ENCODE measurements around the gene ADAMTSL3.
A peak's percentile ranks its signal among the peaks of the same experiment; 100 is the strongest.
"Not testable (repeated sequence)": the region's sequence is repeated elsewhere in the genome, so short reads cannot be mapped to it uniquely, and the experiment has no call there.

The ADAMTSL3 gene

DNA sequence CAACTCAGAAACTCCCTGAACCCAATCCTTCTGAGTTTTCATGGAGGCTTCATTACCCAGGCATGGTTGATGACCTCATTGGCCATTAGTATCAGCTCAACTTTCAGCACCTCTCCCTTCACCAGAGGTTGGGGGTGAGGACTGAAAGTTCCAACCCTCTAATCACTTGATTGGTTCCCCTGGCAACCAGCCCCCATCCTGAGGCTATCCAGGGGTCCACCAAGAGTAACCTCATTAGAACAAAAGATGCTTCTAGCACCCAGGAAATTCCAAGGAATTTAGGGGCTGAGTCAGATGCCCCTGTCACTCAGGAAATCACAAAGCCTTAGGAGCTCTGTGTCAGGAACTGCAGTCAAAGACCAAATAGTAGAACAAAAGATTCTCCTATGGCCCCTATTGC, 43.8 kb downstream of the ADAMTSL3 start:
- DNase-seq (ENCODE audit: low spot score) = no peak

DNA sequence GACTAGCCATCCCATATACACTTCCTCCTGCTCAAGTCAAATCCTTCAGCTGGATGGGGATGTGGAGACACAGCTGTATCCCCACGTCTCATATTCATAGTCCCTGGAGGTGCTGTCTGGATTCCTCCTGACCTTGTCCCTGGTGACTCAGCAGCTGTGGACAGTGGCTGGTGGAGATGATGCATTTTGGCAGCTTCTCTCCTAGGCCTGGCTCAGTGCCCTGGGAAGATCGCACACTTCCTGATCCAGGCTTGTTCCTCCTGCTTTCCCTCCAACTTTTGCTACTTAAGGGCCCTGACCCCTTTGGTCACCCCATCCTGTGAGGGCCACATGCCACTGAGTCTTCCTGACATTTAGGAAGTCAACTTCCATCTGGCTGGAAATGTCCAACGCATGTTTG, 44.4 kb downstream of the ADAMTSL3 start:
- FAIRE-seq = peak; percentile 78
- peak; percentile 84 for DNase-seq (ENCODE audit: low spot score)

More for the DNA sequence above, 43.8 kb downstream of the ADAMTSL3 start:
- FAIRE-seq = no peak

DNA sequence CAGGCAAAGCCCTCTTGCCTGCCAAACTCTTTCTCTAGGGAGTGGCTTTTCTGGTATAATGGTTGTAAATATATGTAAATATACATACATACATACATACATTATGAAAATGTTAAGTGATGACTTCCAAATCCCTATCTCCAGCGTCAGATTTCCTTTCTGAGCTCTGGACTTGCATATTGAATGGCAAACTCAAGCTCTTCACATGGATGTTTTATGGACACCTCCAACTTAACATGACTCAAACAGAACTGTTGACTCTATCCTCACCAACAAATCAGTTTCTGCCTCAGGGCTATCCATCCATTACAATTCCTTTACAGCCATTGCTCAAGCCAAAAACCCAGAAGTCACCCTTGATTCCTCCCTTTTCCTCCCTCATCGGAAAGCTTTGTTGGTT, 45.1 kb downstream of the ADAMTSL3 start:
- no peak for FAIRE-seq

DNA sequence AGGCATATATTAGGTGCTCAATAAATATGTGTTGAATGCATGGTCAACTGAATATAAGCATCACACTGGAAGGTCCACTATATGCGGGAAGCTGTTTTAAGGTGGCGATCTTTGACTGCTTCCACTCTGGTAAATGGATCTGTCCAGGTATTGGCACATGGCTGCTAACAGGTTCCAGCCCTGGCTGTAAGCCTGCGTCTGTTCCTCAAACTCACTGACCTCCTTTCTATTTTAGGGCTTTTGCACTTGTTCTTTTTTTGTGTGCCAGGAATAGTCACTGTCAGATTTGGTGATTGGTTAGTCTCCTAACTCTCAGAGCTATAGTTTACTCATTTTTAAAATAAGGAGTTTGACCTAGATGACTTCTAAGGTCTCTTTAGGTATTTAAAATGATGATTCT, 46.2 kb downstream of the ADAMTSL3 start:
- DNase-seq (ENCODE audit: low spot score) (no peak), FAIRE-seq (no peak)

More for the DNA sequence above, 45.1 kb downstream of the ADAMTSL3 start:
- no peak for DNase-seq (ENCODE audit: low spot score)

DNA sequence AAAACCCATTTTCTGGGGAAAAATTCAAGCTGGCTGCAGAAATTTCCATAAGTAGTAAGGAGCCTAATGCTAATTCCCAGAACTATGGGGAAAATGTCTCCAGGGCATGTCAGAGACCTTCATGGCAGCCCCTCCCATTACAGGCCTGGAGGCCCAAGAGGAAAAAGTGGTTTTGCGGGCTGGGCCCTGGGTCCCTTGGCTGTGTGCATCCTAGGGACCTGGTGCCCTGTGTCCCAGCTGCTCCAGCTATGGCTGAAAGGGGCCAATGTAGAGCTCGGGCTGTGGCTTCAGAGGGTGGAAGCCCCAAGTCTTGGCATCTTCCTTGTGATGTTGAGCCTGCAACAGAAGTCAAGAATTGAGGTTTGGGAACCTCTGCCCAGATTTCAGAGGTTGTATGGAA, 48.4 kb downstream of the ADAMTSL3 start:
- not testable (repeated sequence) for DNase-seq (ENCODE audit: low spot score); FAIRE-seq

DNA sequence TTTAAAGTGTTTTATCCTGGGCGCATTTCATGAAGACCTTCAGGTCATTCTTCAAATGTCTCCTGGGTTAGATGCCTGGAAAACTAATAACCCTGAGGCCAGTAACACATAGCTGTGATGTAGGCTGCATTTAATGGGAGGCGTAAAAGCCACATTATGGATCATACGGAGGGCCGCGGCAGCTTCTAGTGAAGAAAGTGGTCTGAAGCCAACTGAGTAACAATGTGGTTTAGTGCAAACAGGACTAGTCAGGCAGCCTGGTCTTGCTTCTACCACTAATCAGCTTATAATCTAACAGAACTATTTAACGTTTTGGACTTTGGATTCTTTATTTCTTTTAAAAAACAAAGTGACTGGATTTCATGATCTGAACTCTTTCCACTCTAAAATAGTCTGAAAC, 54.4 kb downstream of the ADAMTSL3 start:
- FAIRE-seq = no peak
- no peak for DNase-seq (ENCODE audit: low spot score)

DNA sequence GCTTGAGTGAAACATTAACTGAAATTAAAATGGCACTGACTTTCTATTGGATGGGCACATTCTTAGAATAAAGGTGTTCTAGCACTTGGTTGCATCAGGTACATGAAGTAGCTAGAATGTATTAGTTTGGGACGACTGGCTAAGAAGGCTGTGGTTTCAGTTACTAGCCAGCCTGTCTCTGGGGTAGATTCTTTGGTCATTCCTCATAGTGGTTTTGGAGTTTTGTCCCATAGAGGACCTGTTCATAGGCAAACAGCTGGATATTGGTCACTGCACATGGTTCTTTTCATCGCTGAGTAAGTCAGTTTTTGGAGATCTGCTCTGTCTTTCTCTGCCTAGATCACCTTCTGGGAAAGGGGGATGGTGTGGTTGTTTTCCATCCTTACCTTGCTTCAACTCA, 55.3 kb downstream of the ADAMTSL3 start:
- peak; percentile 67 for DNase-seq (ENCODE audit: low spot score)
- FAIRE-seq = no peak

DNA sequence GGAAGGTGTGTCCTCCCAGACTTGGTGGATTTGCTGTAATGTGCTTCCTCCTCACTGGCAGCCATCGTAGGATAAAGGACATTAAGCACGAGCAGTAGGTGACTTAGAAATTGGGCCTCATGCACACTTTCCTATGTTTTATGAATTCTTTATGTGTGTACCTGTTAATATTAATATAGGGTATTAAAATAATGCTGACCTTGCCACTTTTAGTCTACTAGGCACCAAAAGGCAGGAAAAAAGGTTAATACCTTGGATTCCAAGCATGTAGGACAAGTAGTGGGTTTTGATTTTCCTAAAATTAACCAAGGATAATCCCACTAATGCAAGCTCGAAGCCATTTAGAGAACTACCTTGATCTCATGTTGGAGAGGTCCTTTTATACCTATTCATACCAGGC, 55.9 kb downstream of the ADAMTSL3 start:
- DNase-seq (ENCODE audit: low spot score) (no peak), FAIRE-seq (no peak)

DNA sequence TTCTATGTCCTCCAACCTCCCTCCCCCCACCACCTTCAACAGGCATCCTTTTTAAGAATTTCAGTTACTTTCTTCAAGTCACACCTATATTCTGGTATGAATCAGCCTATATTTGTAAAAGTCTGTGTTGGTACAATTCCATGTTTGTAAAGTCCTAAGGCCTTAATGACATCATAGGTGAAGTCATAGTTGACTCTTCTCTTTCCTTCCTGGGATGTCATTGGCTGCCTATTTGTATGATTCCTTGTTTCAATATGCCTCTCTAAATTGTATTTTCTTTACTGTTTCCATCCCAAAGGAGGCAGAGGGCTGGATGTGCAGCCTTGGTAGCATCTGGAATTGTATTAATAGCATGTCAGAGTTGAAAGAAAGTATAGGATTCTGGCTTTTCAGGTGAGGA, 56.5 kb downstream of the ADAMTSL3 start:
- DNase-seq (ENCODE audit: low spot score) (no peak), FAIRE-seq (no peak)

DNA sequence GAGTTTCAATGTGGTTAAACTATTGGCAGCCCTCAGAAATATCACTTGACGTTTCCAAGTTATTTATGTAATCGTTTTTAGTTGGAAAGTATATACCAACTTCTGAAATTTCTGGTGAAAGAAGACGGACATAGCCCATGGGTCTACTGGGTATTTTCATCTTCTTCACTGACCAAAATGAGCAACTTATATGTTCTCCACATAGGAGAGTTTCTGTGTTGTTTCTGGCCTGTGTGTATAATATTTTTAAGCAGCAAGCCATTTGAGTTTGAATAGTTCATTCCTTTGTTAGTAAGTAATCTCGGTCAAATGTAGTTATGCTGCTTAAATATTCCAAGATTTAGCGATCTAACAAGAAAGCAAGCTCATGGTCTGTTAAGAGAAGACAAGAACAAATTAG, 57.3 kb downstream of the ADAMTSL3 start:
- no peak for DNase-seq (ENCODE audit: low spot score)
- no peak for FAIRE-seq

DNA sequence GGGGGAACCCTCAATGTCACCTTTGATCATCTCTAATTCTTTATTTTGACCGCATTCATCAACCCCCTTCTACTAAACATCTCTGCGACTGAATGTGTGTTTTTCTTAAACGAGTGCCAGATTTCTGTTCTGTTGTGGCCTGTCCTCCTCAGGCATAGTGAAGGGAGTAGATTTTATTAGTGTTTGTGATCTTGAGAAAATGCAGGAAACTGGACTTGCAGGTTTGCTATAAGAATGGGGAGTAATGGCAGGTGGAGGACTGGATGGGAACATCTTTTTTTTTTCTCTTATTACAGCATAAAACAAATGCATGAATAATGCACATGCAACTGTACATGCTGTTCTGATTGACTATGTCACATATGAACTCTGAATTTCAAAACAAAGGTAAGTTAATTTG, 59.3 kb downstream of the ADAMTSL3 start:
- FAIRE-seq = no peak
- no peak for DNase-seq (ENCODE audit: low spot score)

DNA sequence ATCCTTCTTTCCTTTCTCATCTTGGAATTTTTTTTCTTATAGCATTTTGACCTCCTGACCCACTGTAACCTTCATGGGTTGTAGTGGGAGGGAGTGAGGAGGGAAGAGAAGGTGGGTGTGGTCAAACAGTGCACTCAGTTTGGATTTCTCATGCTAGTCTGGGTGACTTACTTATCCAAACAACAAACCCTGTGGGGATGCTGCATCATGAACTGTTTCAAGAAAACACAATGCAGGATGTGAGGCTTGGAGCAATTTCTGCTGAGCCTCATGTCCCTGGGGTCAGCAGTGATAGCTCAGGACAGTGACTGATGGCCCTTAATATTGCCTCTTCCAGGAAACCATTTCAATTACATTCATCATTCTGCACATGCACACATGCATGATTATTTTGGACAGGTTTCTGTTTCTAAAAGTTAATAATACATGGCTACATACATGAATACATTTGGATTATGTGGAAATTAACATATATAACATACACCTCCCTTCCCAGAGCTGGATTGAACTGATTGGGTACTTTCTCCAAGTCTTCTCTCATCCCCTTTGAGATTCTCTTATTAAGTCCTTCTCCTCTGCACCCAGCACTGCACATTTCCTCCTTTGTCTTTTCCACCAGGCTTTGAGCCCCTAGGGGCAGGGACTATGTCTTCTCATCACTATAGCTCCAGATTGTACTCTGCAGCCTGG, 61.2 kb downstream of the ADAMTSL3 start:
- no peak for DNase-seq (ENCODE audit: low spot score)
- no peak for FAIRE-seq

DNA sequence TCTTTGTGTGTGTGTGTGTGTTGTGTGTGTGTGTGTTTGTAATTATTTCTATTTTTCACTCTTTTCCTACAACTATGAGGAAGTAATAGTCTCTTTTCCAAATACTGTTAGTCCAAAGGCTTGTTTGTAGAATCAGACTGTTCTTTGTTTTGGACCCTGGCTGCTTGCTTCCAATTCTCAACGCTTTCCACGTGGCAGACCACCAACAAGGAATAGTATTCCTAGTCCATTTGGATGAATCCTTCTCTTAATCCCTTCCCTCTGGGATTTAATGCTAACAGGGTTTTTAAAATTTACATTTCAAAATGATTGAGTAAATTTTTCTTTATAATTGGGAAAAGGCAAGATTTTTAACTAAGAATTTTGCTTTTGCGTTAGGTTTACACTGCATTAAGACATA, 62.7 kb downstream of the ADAMTSL3 start:
- DNase-seq (ENCODE audit: low spot score) = no peak
- FAIRE-seq = no peak

DNA sequence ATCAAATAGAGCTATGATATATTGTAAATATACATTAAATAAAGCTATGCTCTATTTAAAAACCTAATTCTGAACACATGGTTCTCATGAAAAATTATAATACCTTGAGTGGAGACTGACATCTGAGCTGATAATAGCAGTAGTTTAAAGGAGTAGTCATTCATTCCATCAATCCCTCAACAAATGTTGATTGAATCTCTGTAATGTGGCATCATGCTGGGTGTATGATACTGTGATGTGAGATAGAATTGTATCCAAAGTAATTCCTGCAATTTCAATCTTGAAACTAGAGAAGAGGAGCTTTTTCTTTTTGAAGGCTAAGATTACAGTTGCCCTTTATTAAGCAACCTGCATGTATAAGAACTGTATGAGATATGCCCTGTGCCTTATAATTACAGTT, 63.1 kb downstream of the ADAMTSL3 start:
- no peak for FAIRE-seq
- no peak for DNase-seq (ENCODE audit: low spot score)

DNA sequence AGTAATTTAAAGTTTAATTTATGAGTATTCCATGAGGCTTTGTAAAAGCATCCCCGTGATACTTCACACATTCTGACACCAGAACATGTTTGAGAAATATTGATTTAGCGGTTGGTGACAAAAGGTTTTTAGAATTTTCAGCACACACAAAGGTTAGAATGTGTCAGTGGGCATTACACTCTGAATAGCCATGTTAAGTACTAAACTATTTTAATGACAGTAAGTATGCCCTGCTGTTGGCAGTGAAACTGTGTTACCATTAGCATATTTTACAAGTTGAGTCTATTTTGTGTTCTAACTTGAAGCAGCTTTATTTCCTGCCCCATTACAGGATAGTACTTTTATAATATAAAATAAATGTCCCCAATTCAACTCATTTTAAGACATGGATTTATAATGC, 66.5 kb downstream of the ADAMTSL3 start:
- no peak for DNase-seq (ENCODE audit: low spot score)
- FAIRE-seq = no peak

DNA sequence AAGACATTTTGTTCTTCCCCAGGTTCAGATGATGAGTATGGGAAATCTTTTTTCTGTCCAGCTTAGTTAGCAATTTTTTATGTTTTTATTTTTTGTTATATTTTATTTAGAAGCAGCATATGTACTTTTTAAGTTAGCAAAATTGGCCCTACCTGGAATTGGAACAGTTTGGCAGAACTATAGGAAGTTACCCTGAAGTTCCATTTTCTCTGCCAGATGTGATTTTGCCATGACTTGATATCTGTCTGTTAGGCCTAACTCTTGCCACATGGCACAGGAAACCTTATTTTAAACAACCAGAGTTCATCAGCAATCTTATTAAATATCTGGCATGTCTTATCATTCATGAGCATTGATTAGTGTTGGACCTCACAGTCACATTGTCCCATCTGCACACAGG, 67.1 kb downstream of the ADAMTSL3 start:
- DNase-seq (ENCODE audit: low spot score) = no peak
- no peak for FAIRE-seq

DNA sequence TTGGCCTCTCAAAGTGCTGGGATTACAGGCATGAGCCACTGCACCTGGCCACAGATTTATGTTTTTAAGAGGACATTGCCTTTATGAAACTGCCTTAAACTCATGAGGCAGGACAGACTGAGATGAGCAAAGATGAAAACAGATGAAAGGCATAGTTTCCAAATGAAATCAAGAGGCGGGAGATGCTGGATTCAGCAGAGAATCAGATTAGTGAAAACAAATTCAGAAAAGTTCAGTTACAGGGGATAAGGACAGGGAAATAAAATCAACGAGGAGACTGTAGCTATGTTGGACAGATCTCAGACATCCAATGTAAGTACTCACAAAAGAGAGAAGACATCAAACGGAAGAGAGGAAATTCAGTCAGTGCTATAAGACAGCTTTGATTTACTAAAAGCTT, 68.1 kb downstream of the ADAMTSL3 start:
- no peak for FAIRE-seq
- no peak for DNase-seq (ENCODE audit: low spot score)

DNA sequence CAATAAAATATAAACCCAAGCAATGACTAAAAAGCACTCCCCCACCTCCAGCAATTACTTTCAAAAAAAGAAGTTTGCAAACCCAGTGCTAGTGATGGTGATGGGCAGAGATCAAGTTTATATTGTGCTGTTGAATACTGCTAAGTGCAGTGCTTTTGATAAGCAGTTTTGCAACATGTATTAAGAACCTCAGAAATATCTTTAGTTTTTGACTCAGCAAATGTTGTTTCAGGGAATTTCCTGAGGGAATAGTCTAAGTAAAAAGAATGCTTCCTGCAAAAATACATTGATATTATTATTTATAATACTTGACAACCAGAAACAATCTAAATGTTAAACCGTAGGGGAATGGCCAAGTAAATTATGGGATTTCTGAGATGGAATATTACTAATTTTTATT, 69.3 kb downstream of the ADAMTSL3 start:
- no peak for DNase-seq (ENCODE audit: low spot score)
- no peak for FAIRE-seq

DNA sequence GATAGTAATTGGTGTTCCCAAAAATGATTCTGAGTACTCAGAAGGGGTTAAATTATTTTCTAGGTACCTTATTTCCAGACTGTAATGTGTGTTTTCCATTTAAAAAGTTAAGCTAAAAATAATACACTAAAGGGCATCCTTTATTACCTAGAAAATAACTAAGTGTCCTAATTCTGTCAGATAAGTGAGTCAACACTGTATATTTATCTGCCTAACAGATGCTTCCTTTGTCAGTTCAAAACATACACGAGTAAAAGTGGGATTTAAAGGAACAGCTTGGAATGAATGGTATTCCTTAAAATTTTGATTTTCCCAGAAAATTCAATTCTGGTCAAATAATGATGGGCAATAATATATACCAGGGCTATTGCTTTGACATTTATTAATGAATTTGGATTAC, 78.3 kb downstream of the ADAMTSL3 start:
- DNase-seq (ENCODE audit: low spot score) (no peak), FAIRE-seq (no peak)

DNA sequence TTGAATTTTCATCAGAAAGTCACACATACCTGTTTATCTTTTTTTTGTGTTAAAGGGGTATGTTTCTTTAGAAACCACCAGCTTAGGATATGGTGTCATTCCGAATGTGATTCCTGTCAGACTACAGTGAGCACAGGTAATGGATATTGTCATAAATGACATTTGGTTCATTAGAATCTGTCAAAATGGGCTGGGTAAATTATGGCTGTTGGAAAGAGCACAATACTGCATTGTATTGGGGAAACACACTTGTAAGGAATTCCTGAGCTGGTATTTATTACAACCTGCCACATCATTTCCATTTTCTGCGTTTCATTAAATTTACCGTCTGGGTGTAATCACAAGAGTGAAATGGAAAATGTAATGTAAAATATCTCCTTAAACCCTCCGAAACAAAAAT, 78.8 kb downstream of the ADAMTSL3 start:
- peak; percentile 17 for DNase-seq (ENCODE audit: low spot score)
- FAIRE-seq = no peak

DNA sequence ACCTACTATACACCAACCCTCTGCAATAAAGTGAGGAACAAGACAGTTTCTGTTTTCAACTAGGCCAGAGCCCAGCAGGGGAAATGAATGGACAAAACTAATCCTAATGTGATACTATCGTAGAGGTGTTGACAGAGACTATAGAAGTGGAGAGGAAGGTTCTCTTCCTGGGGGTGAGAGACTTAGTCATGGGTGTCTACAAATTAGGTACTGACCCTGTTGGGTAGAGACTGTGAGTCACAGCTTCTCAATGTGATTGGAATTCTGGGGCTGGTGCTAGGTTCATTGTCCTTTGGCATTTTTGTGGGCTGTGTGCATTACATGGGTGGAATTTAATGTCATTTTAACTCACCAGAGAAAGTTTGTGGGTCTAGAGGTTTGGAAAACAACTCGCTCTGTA, 79.3 kb downstream of the ADAMTSL3 start:
- DNase-seq (ENCODE audit: low spot score) = peak; percentile 87
- FAIRE-seq = peak; percentile 91

DNA sequence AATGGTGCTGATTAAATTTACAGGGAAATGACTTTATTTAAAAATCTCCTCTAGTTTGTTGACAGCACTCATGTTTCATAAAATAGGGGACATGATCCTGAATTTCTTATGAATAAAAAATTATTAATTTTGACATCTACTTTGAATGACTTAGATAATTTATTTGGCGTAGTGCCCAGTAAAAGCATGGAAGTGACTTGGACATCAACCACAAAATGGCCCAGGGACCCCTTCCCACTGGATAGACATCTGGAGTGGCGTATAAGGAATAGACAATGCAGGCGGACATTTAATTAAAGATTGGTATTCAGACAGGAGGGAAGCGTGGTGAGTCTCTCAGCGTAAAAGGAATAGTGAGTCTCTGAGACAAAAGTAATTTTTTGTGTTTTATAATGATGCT, 79.8 kb downstream of the ADAMTSL3 start:
- FAIRE-seq (no peak), DNase-seq (ENCODE audit: low spot score) (peak; percentile 44)

DNA sequence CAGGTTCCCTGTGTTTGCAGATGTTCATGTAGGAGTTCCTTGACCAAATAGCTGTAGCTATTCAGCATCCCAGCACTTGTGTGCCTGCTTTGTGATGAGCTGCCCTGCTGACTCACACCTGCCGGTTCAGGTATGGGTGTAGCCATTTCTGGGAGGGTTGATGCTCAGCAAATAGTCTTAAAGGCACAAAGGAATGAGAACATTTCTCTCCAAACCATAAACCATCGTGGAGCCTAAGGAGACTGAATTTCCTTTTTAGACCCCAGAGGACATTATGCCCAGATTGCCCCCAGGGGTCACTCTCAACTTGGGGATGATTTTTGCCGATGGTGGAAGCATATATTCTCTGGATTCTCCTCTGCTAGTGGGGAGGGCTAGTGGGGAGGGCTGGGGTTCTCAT, 80.6 kb downstream of the ADAMTSL3 start:
- peak; percentile 58 for DNase-seq (ENCODE audit: low spot score)
- FAIRE-seq = peak; percentile 82

DNA sequence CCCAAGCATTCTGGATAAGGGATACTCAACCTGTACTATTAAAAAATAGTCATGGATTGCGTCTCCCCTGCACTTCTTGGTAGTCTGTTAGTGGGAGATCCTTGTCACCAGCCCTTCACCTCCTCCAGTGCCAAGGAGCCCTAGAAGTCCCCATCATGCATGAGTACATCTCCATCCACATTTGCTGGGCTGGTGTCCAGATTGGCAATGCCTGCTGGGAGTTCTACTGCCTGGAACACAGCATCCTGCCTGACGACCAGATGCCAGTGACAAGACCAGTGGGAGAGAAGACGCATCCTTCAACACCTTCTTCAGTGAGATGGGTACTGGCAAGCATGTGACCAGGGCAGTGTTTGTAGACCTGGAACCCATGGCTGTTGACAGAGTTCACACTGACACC, 85.7 kb downstream of the ADAMTSL3 start:
- FAIRE-seq (peak; percentile 80), DNase-seq (ENCODE audit: low spot score) (no peak)

All from urothelium cell line (cell line).